Activated CD8-positive, alpha-beta memory T cell treated with anti-CD3 and anti-CD28 coated beads for 48 hours (primary cell): ENCODE measurements around the gene TPPP.
"Not testable (repeated sequence)": the region's sequence is repeated elsewhere in the genome, so short reads cannot be mapped to it uniquely, and the experiment has no call there.

ENCODE experiments used
- DNase-seq, 3 experiments: peaks; one replicate each; pipeline ENCODE4 v3.0.0-alpha.2; 2020; ENCODE audit warnings: low read depth in 2 of 3, low spot score in 2 of 3

TPPP gene

DNA sequence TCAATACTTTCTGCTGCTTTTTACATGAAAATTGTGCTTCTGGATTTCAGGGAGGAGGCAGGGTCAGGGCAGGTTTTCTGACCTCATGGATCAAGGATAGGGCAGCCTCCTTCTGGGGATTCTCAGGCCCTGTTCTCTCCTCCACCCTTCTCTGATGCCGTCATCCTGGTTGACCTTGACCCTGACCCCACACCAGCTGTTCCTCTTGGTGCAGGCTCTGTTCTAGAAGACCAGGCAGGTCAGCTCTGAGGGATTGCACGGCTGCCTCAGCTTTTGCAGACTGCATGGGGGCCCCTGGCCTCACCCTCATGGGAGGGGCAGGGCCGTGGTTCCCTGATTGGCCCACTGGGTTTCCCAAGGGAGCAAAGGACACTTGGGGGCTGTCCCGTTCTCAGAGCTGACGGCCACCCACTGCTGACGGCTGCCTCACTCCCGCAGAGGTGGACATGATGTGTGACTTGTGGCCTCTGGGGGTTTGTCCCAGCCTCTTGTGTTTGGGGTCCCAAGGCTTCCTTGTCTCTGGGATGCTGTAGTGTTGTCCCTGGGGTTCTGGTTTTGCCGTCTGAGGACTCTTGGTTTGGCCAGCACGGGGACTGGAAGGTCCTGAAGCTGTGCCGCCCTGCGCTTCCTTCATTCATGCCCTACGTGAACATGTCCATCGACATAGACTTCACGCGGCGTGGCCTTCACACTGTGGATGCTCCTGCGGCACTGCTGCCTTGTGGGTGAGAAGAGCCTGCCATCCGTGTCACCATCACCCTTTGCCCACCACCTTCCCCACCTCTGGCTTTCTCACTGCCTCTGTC is 46.6 kb downstream of the TPPP start:
- no peak for DNase-seq

DNA sequence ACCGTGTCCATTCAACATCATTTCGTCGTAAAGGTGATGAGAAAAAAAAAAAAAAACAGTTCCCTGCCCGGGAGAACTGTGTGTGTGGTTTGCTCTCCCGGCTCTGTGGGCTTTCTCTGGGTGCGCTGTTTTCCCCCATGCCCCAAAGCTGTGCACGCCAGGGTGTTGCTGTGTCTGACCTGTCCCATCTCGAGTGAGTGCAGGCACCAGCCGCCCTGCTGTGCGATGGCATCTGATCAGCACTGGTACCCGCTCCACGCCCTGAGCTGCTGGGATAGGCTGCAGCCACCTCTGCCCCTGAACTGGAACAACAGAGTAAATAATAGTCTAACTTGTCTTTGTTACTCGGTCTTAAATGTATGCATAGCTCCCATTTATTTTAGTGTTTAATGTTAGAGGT is 47.7 kb downstream of the TPPP start:
- DNase-seq, result no peak

- DNase-seq, result no peak
Measured at GRCh38 chr5:644971-645370, 48.2 kb downstream of the TPPP start.

- no peak for DNase-seq
Measured at GRCh38 chr5:644509-644908, 48.6 kb downstream of the TPPP start.

DNA sequence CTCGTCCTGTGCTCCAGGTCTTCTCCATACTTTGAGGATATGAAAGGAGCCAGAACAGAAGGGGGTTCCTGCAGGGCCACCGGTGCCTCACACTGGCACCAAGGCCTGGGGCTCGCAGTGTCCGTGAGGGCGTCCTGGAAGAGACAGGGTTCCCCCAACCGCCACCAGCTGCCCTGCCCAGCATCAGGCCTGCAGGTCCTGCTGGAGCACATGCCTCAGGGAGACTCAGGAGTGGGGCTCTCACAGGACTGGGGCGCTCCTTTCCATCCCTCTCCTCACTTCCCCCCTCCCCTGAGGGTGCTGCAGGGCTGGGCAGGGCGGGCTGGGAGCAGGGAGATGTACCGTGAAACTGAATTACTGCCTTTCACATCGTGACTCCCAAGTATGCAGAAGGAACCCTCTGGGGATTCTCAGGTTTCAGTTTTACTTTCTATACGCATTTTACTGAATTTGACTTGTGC is 49.3 kb downstream of the TPPP start:
- no peak for DNase-seq

DNA sequence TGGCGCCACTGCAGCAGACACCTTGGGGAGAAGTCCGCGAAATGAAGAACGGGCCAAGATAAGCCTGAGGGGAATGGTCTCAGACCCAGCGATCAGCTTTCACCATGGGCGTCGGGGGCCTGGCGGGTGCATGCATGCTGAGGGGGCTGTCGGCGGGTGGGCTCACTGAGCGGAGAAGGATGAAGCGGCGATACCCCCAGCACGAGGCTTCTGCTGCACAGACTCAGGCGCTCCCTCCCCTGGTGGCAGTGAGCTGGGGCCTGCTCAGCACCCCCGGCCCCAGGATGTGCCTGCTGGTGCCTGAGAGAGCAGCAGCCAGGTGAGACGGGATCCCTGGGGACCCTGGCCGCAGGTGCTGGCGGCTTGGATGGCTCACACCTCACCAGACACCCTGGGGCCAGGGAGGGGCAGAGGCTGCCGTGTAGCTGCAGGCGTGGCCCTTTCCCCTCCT is 49.8 kb downstream of the TPPP start:
- DNase-seq, result no peak

DNA sequence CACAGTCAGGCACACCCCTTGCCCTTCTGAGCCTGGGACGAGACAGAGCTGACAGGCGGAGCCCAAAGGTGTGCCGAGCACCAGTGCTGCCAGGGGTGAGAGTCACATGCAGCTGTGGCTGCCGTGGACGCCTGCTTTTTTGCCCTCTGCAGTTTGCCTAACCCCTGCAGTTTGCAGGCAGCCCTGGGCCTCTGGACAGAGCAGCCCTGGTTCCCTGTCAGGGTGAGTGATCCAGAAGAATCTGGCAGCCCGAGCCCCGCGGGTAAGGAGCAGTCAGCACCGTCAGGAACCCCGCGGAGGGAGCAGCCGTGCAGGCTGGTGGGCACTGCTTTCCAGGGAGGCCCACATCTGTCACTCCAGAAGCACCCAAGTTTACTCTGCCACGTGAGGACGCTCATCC is 50.7 kb downstream of the TPPP start:
- no peak for DNase-seq

GRCh38 chr5:641331-641765 is 51.8 kb downstream of the TPPP start:
- DNase-seq, result no peak

GRCh38 chr5:640461-641330 is 52.5 kb downstream of the TPPP start:
- no peak for DNase-seq

GRCh38 chr5:639584-640213 is 53.5 kb downstream of the TPPP start:
- DNase-seq, result no peak

GRCh38 chr5:639253-639530 is 54.0 kb downstream of the TPPP start:
- DNase-seq, result no peak

DNA sequence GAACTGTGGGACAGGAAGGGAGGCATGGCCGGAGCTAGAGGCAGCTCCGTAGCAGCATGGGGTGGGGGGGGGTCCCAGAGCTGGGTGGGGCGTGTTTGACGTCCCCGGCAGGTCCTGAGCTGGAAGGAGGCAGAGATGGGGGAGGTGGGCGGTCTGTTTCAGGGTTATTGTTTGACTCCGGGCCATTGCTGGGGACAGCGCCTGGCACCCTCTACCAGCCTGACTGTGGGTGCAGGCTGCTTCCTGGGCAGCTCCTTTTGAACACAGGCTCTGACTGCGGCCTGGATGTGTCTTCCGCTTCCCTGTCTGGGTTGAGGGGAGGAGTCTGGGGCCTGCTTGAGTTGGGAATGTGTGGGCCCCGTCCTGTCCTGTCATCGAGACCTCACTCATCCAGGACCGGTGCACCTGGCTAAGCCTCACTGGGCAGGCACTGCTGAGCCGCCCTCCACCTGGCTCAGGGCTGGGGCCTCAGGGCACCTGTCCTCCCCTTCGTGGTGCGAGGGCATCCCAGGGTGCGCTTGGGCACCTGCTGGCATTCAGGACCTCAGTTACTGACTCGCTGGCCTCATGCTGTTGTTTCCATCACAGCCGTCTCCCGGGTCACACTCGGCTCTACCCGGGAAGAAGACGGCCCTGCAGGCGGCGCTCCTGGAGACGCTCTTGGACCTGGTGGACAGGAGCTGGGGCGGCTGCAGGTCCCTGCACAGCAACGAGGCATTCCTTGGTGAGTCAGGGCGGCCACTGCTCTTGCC is 54.5 kb downstream of the TPPP start:
- no peak for DNase-seq

- DNase-seq, result no peak
Measured at GRCh38 chr5:637581-638450, 55.3 kb downstream of the TPPP start.

DNA sequence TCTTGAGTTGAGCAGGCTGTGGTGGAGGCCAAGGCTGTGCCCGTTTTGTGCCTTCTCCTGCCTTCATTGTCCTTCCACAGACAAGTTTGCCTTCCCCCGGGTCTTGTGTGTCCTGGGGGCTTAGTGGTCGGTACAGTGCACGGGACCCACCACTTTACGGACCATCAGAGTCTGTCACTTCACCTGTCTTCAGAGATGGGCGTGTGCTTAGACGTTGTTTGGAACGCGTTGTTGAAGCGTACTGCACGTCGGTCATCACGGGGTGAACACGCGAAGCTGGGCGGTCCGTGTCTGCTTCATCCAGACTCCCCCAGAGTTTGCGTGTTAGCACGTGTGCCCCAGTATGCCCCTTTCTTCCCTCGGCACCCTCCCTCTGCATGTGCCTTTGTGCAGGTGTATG is 56.2 kb downstream of the TPPP start:
- no peak for DNase-seq

DNA sequence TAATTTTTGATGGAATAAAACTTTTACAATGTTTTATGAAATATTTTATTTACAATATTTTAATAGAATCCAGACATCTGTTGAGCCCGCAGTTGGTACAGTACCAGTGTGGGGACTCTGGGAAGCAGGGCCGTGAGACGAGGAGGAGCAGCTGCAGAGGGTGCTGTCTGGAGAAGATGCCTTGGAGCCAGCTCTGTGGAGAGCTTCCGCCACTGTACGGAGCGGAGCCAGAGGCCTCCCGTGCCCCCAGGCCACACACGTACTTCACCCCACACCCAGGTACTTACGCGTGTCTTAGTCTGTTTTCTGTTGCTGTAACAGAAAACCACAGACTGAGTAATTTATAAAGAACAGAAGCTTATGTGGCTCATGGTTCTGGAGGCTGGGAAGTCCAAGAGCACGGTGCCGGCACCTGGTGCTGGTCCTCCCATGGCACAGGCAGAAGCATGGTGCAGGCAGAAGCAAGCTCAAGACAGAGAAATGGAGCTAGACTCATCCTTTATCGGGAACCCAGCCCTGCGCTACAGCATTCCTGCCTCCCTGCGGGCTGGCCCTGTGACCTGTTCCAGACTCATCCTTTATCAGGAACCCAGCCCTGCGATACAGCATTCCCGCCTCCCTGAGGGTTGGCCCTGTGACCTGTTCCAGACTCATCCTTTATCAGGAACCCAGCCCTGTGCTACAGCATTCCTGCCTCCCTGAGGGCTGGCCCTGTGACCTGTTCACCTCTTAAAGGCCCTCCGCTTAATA is 57.7 kb downstream of the TPPP start:
- no peak for DNase-seq

GRCh38 chr5:634191-634590 is 59.0 kb downstream of the TPPP start:
- DNase-seq, result no peak

GRCh38 chr5:633501-633955 is 59.6 kb downstream of the TPPP start:
- no peak for DNase-seq

DNA sequence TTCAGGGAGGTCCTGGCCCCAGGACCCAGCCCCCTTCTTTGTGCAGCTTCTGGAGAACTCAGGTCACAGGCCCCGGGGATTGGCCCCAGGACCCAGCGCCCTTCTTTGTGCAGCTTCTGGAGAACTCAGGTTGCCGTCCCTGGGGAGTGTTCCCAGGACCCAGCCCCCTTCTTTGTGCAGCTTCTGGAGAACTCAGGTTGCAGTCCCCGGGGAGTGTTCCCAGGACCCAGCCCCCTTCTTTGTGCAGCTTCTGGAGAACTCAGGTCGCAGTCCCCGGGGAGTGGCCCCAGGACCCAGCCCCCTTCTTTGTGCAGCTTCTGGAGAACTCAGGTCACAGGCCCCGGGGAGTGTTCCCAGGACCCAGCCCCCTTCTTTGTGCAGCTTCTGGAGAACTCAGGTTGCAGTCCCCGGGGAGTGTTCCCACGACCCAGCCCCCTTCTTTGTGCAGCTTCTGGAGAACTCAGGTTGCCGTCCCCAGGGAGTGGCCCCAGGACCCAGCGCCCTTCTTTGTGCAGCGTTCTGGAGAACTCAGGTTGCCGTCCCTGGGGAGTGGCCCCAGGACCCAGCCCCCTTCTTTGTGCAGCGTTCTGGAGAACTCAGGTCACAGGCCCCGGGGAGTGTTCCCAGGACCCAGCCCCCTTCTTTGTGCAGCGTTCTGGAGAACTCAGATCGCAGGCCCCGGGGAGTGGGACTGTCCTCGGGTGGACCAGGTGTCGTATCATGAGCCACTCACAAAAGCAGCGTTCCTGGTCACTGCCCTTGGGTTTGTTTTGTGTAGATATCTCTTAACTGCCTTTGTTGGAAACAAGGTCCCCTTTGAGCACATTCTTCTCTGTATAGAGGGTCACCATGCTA is 64.6 kb downstream of the TPPP start:
- not testable (repeated sequence) for DNase-seq
